IgD-negative memory B cell (primary cell): ENCODE data around the gene SLC45A1. TPM values are rescaled to one million over a fixed set of nuclear protein-coding genes. Genes with fewer than 3 reads are reported as not detected.

ENCODE experiments used
- H3K27ac Mint-ChIP-seq, 3 donors: one replicate each; pipeline ENCODE4 v1.8.0; 2020 to 2022; ENCODE audit warnings: mild to moderate bottlenecking in 3 of 3, mixed read lengths in 3 of 3, moderate library complexity in 1 of 3
- H3K27me3 Mint-ChIP-seq: one replicate; pipeline ENCODE4 v1.8.0; 2021; ENCODE audit warnings: mixed read lengths
- H3K36me3 Mint-ChIP-seq: one replicate; pipeline ENCODE4 v1.8.0; 2020; ENCODE audit warnings: mild to moderate bottlenecking, mixed read lengths
- H3K4me1 Mint-ChIP-seq, 3 donors: one replicate each; pipeline ENCODE4 v1.8.0; 2020 to 2022; ENCODE audit warnings: mixed read lengths in 3 of 3, mild to moderate bottlenecking in 1 of 3
- H3K4me3 Mint-ChIP-seq, 4 donors: one replicate each; pipeline ENCODE4 v1.8.0; 2020 to 2022; ENCODE audit warnings: mild to moderate bottlenecking in 4 of 4, mixed read lengths in 4 of 4, moderate library complexity in 3 of 4
- H3K9me3 Mint-ChIP-seq, 3 donors: one replicate each; pipeline ENCODE4 v1.8.0; 2020 to 2021; ENCODE audit warnings: mixed read lengths in 3 of 3, mild to moderate bottlenecking in 1 of 3
- polyA plus RNA-seq: library from polyadenylated mRNA; unstranded; fragments of 300-500 nt; fragmentation: Illumina TruSeq; gene quantifications from one replicate; pipeline ENCODE4 v1.2.3, GENCODE V29; 2021

SLC45A1 gene
- polyA plus RNA-seq, 1 donor from 2014 or later, result 0.38 TPM

GRCh38 chr1:8350914-8351684, 33.2 kb downstream of the SLC45A1 start:
- Mint-ChIP-seq H3K4me3 (no peak overlapping the region), H3K9me3 (no peaks in the 10 kb centered on the region), H3K36me3 (no peaks in the 10 kb centered on the region), H3K4me1 (peaks cover 0 to 4% (median 1%) of the 10 kb centered on the region in 3 donors), H3K27ac (peak overlapping the region in 2 of 3 donors; percentile 39 to 56), H3K27me3 (no peaks in the 10 kb centered on the region)

- Mint-ChIP-seq H3K9me3 (no peaks in the 10 kb centered on the region), H3K4me3 (no peak overlapping the region), H3K27ac (peak overlapping the region in 1 of 3 donors; percentile 56), H3K4me1 (peaks cover 0 to 4% (median 1%) of the 10 kb centered on the region in 3 donors), H3K36me3 (no peaks in the 10 kb centered on the region), H3K27me3 (no peaks in the 10 kb centered on the region)
Measured at GRCh38 chr1:8351693-8352470, 34.0 kb downstream of the SLC45A1 start.

GRCh38 chr1:8352471-8352845, 34.5 kb downstream of the SLC45A1 start:
- H3K4me3 Mint-ChIP-seq, result no peak overlapping the region
- H3K9me3 Mint-ChIP-seq, result no peaks in the 10 kb centered on the region
- peak overlapping the region in 1 of 3 donors; percentile 51 for H3K27ac Mint-ChIP-seq
- no peaks in the 10 kb centered on the region for H3K36me3 Mint-ChIP-seq
- H3K27me3 Mint-ChIP-seq, result no peaks in the 10 kb centered on the region
- H3K4me1 Mint-ChIP-seq, result peaks cover 0 to 4% (median 1%) of the 10 kb centered on the region in 3 donors

GRCh38 chr1:8352886-8353785, 35.2 kb downstream of the SLC45A1 start:
- Mint-ChIP-seq H3K36me3 (no peaks in the 10 kb centered on the region), H3K9me3 (no peaks in the 10 kb centered on the region), H3K27ac (peak overlapping the region in 1 of 3 donors; percentile 64), H3K27me3 (no peaks in the 10 kb centered on the region), H3K4me3 (no peak overlapping the region), H3K4me1 (peaks cover 0 to 4% (median 1%) of the 10 kb centered on the region in 3 donors)

- Mint-ChIP-seq H3K4me1 (peaks cover 0 to 2% (median 0%) of the 10 kb centered on the region in 3 donors), H3K27me3 (no peaks in the 10 kb centered on the region), H3K9me3 (no peaks in the 10 kb centered on the region), H3K27ac (peak overlapping the region in 1 of 3 donors; percentile 64), H3K4me3 (no peak overlapping the region), H3K36me3 (no peaks in the 10 kb centered on the region)
Measured at GRCh38 chr1:8354038-8354437, 36.1 kb downstream of the SLC45A1 start.

- Mint-ChIP-seq H3K27me3 (no peaks in the 10 kb centered on the region), H3K36me3 (no peaks in the 10 kb centered on the region), H3K27ac (peak overlapping the region in 1 of 3 donors; percentile 27), H3K4me3 (no peak overlapping the region), H3K9me3 (no peaks in the 10 kb centered on the region), H3K4me1 (peaks cover 0 to 2% (median 0%) of the 10 kb centered on the region in 3 donors)
Measured at GRCh38 chr1:8355439-8356255, 37.7 kb downstream of the SLC45A1 start.

- H3K36me3 Mint-ChIP-seq, result no peaks in the 10 kb centered on the region
- H3K9me3 Mint-ChIP-seq, result no peaks in the 10 kb centered on the region
- no peaks in the 10 kb centered on the region for H3K27me3 Mint-ChIP-seq
- peaks cover 0 to 2% (median 0%) of the 10 kb centered on the region in 3 donors for H3K4me1 Mint-ChIP-seq
- H3K4me3 Mint-ChIP-seq, result peak overlapping the region in 1 of 4 donors; percentile 26
- peak overlapping the region in 1 of 3 donors; percentile 33 for H3K27ac Mint-ChIP-seq
Measured at GRCh38 chr1:8356256-8357209, 38.6 kb downstream of the SLC45A1 start.

- H3K4me3 Mint-ChIP-seq, result peak overlapping the region in 1 of 4 donors; percentile 26
- H3K9me3 Mint-ChIP-seq, result no peaks in the 10 kb centered on the region
- H3K27ac Mint-ChIP-seq, result no peak overlapping the region
- H3K27me3 Mint-ChIP-seq, result no peaks in the 10 kb centered on the region
- peaks cover 0 to 2% (median 0%) of the 10 kb centered on the region in 3 donors for H3K4me1 Mint-ChIP-seq
- no peaks in the 10 kb centered on the region for H3K36me3 Mint-ChIP-seq
Measured at GRCh38 chr1:8357329-8358101, 39.6 kb downstream of the SLC45A1 start.

- Mint-ChIP-seq H3K9me3 (no peaks in the 10 kb centered on the region), H3K4me1 (peaks cover 0 to 2% (median 0%) of the 10 kb centered on the region in 3 donors), H3K27ac (peak overlapping the region in 1 of 3 donors; percentile 31), H3K4me3 (no peak overlapping the region), H3K36me3 (no peaks in the 10 kb centered on the region), H3K27me3 (no peaks in the 10 kb centered on the region)
Measured at GRCh38 chr1:8358241-8358896, 40.5 kb downstream of the SLC45A1 start.

- H3K4me3 Mint-ChIP-seq, result no peak overlapping the region
- H3K4me1 Mint-ChIP-seq, result peaks cover 0 to 2% (median 0%) of the 10 kb centered on the region in 3 donors
- H3K27ac Mint-ChIP-seq, result peak overlapping the region in 1 of 3 donors; percentile 48
- no peaks in the 10 kb centered on the region for H3K27me3 Mint-ChIP-seq
- no peaks in the 10 kb centered on the region for H3K36me3 Mint-ChIP-seq
- H3K9me3 Mint-ChIP-seq, result no peaks in the 10 kb centered on the region
Measured at GRCh38 chr1:8358897-8359616, 41.1 kb downstream of the SLC45A1 start.

- Mint-ChIP-seq H3K27me3 (no peaks in the 10 kb centered on the region), H3K4me3 (no peak overlapping the region), H3K27ac (peak overlapping the region in 1 of 3 donors; percentile 48), H3K9me3 (no peaks in the 10 kb centered on the region), H3K36me3 (no peaks in the 10 kb centered on the region), H3K4me1 (peaks cover 0 to 2% (median 0%) of the 10 kb centered on the region in 3 donors)
Measured at GRCh38 chr1:8359617-8360481, 41.9 kb downstream of the SLC45A1 start.
